ENCODE data around the gene MLST8.
"Not testable (repeated sequence)": the region's sequence is repeated elsewhere in the genome, so short reads cannot be mapped to it uniquely, and the experiment has no call there.

The MLST8 gene

DNA sequence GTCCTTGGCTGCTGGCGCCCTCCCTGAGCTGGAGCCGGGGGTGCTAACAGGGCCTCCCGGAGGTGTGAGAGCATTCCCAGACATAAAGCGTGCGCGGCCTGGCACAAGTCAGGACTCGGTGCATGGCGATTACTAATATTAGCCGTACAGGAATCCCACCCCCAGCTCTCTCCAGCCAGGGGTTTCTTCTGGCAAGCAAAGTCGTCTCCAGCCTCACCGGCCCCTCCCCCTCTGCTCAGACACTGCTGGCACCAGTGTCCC is 13.9 kb upstream of the MLST8 start:
- DNase-seq = no peak

DNA sequence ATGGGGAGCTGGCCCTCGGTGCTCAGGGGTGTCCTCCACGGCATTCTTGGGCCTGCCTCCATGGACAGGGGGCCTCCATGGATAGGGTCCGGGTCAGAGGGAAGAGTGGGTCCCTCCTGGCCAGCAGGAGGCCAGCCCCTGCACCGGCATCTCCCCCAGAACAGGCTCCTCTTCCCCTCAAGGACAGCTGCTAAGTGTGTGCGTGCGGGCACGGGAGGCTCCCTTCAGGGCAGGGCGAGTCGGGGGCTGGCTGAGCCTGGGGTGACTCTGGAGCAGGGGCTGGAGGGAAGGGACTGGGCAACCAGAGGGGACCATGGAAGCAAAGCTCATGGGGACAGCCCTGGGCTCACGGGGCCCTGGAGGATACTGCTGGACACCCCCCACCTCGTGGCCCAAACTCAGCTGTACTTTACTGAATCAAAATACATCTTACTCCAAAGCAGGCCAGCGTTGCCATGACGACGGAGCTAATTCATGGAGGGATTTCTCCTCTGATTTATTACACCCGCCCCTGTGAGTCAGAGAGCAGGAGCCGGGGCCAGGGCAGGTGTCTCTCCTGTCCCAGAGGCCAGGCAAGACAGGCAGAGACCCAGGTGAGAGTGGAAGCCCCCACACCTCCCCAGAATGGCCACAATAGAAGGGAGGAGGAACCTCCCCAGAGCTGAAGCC is 11.0 kb upstream of the MLST8 start:
- no peak for DNase-seq

DNA sequence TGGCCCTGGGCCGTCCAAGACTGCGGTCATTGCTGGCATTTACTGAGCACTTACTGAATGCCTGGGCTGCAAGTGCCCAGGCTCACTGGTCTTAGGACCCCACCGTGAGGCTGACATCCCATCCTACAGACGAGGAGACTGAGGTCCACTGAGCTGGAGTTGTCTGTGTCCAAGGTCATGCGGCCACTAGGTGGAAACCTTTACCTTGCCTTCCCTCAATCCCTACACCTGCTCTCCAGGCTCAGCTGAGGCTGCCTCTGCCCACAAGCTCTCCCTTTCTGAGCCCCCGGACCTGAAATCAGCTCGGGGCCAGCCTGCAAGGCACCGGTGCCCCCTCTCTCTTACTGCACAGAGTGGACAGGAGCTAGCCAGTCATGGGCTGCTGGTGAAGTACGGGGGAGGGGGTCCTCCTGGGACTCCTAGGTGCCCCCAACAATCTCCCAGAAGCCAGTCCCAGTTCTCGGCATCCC is 10.4 kb upstream of the MLST8 start:
- DNase-seq = no peak

DNA sequence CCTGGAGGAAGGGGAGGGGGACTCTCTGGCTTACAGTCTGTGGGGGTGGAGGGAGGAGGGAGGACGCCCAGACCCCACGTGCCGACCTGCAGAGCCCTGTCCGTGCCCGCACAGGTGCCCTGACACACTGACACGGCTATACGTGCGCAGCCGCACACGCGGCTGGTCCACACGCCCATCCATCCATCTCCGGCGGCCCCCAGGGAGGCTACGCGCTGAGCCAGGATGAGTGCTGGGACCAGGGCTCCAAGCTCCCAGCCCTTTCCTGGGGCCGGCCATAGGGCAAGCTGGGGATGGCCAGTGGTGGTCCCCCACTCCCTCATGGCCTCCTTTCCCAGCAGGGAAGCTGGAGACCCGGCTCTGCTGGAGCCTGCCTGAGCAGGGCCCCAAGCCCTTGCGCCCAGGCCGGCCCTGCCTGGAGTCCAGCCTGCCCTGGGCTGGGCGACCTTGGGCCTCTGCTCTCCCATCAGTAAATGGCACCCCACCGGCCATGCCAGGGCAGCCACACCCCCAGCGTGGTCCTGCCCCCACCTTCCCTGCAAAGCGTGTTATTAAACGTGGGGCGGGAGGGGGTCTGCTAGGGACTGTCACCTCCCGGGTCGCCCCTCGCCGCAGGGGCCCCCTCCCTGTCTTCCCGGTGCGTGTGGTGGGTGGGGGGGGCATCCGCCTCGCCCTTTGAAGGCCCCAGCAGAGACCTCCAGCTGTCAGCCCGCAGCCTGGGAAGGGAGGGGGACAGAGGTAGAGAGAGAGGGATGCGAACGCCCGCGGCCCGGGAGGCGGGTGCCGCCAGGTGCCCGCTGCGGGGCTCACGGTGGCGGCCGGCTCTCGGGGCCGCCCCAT is 9.7 kb upstream of the MLST8 start:
- no peak for DNase-seq

DNA sequence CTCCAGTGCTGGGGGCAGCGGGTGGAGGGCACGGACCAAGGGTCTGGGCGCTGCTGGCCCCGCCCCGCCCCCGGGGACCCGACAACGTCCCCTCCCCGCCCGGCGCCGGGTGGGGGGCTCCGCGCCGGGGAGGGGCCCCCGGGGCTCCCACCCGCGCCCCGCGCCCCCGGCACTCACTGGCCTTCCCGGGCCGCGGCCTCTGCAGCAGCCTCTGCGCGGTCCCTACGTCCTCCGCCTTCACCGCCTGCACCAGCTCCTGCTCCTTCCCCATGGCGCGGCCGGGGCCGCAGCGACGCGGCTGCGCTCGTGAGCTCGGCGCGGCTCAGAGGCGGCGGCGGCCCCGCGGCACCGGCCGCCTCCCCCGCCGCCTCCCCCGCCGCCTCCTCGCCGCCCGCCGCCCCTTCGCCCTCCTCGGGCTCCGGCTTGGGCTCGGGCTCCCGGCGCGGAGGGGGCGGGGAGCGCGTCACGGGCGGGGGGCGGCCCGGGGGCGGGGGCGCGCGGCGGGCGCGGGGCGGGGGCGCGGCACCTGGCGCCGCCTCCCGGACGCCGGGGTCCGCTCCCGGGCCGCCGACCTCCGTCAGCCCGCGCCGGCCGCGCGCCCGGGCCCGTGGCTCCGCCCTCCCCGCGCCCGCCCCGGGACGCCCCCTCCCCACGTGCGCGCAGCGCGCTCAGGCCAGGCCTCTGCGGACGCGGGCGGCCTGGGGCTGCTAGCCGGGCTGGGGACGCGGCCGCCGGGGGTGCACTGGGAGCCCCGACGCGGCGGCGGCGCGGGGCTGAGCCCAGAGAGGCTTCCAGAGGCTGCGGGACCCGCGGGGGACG is 8.9 kb upstream of the MLST8 start, which contains the start of gene CASKIN1:
Gene CASKIN1 (minus strand): TSS at position 444 of the 819 bp plus-strand sequence. CDS start 173 bp downstream, at position 271.
- no peak for DNase-seq

DNA sequence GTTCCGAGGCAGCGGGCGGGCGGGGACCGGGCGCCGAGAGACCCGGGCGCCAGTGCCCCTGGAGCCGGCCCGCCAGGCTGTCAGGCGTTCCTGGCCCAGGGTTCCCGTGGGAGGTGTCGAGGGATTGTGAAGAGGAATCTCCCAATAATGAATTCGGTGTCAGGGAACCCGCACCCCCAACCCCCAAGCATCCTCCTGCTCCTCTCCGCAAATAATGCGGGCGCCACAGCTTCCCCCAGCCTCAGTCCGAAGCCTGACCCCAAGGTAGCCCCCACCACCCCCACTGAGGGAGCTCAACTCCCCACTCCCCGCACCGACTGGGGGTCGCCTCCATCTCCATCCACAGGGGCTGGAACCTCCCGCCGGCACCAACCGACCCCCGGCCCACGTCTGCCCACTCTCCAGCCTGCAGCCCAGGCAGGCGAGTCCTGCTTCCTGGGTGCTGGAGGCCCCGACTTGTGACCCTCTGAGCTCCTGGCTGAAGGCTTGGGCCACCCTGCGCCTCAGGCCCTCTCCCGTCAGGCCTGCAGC is 8.2 kb upstream of the MLST8 start:
- no peak for DNase-seq

DNA sequence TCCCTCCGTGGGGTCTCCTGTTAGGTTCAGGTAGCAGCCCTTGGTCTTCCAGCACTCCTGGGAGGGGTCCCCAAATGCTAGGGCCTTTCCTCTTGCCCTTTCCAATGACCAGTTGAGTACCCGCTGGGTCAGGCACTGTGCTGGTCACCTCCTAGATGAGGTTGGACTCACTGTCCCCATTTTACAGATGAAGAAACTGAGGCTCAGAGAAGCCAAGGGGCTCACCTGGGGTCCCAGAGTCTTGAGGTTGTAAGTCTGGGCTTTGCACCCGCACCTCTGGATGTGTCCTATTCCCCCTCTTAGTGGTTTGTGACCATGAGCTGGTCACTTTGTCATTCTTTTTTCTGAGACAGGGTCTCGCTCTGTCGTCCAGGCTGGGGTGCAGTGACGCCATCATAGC is 7.5 kb upstream of the MLST8 start:
- no peak for DNase-seq

DNA sequence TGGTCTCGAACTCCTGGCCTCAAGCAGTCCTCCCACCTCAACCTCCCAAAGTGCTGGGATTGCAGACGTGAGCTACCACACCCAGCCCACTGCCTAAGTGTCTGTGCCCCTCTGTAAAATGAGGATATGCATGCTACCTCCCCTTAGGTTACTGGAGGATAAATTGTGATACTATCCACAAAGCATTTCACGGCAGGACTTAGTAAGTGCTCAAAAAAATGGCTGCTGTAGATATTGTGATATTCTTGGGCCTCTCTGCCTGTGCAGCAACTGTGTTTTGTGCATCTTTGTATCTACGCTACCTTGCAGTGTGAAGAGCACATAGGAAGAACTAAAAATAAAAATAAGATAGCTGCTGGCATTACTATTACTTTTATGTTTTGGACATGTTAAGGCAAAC is 7.0 kb upstream of the MLST8 start:
- no peak for DNase-seq

DNA sequence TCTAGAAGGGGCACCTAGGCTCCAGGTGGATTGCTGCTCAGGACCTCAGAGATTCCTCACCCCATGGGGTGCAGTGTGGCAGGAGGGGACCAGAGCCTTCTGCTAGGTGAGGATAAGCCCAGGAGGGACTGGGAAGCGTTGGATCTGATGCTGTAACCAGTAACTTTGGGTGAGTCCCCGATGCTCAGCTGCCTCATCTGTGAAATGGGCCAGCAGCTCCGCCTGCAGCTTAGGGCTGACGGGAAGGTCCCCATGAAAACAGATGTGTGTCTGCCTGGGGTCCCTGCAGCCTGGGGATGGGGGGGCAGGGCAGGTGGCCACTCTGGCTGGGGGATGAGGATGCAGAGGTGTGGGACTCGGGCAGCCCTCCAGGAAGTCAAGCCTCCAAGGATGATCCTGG is 6.2 kb upstream of the MLST8 start:
- DNase-seq = no peak

DNA sequence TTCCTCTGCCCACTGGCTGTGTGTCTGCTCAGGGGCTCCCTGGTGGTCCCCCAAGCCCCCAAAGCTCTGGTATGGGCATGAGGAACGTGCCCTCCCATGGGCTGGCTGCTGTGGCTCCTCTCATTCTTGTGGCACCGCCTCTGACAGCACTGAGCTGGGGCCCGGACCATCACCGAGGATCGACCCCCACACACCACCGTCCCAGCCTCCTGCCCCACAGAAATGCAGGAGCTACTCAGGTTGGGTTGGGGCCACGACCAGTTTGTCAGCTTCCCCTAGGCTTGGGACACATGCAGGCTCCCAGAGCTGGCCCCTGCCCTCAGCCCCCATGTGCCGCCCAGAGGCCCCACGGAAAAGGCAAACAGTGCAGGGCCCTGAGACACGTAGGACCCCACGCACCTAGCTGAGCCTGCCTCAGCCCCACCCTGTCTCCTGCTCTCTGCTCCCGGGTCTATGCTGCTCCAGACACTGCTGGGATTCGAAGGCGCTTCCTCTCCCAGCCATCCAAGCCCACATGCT is 5.6 kb upstream of the MLST8 start:
- no peak for DNase-seq

DNA sequence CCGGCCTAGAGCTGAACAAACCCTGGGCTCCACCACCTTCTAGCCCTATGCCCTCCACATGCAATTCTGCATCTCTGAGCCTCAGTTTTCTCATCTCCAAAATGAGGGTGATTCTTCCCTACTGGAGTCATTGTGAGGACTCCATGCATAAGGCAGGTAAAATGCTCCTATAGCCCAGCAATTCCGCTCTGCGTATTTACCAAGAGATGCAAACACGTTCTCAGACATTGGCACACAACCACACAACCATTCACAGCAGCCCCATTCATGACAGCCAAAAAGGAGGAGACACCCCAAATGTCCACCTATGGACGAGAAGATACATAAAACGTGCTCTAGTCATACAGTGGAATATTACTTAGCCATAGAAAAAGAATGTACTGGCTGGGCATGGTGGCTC is 4.9 kb upstream of the MLST8 start:
- no peak for DNase-seq

DNA sequence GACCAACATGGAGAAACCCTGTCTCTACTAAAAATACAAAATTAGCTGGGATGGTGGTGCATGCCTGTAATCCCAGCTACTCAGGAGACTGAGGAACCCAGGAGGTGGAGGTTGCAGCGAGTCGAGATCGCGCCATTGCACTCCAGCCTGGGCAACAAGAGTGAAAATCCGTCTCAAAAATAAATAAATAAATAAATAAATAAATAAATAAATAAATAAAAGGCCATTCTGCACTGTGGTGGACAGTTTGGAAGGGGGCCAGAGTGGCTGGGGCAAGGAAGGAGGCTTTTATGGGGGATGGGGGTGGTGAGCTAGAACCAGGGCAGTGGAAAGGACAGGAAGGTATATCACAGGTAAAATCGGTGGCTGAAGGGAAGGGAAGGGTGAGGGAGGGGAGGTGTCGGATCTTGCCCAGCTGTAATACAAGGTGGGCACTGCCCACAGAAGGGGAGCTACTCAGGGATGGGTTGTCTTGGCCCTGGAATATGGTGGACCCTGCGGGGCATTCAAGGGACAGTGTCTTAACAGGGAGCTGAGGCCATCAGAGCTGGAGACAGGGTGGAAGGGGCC is 2.0 kb upstream of the MLST8 start:
- not testable (repeated sequence) for DNase-seq

DNA sequence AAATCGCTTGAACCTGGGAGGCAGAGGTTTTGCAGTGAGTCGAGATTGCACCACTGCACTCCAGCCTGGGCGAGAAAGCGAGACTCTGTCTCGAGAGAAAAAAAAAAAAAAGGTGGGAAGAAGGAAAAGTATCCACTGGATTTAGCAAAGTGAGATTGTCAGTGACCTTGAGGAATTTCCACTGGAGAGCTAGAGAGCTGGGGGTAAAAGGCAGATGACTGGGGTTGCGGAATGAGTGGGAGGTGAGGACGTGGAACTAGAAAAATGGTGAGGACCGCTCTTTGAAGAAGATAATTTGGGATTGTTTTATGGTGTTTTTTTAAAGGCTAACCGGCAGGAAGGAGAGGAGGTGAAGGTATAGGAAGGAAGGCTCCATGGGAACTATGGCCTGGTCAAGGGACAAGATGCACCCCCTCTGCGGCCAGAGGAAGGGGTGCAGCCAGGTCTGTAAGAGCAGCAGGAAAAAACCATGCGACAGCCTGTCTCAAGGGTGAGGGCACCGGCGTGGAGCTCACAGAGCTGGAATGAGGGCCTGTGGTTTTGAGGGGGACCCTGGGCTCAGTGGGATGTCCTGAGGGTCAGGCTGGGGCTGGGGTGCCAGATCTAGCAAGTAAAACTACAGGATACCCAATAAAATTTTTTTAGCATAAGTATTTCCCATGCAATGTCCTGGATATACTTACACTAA is 694 bp upstream of the MLST8 start:
- DNase-seq = no peak

DNA sequence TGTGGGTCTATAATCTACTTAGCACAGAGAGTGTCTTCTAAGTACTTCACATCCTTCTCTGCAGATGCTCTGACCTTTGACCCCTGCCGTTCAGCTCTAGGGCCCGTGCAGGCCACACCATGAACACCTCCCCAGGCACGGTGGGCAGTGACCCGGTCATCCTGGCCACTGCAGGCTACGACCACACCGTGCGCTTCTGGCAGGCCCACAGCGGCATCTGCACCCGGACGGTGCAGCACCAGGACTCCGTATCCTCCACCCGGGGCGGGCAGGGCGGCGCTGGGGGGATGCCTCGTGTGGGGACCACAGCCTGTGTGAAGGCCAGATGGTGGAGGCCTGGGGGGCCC is 686 bp downstream of the MLST8 start:
- DNase-seq = no peak

DNA sequence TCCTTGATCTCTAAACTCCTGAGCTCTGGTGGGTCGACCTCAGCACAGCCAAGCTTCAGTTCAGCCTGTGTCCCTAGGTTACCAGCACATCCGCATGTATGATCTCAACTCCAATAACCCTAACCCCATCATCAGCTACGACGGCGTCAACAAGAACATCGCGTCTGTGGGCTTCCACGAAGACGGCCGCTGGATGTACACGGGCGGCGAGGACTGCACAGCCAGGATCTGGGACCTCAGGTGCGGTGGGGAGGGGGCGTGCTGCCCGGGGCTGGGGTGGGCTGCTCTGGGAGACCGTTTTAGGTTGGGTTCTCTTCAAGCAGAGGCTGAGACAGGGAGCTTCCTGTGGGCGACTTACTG is 1.1 kb downstream of the MLST8 start:
- no peak for DNase-seq

DNA sequence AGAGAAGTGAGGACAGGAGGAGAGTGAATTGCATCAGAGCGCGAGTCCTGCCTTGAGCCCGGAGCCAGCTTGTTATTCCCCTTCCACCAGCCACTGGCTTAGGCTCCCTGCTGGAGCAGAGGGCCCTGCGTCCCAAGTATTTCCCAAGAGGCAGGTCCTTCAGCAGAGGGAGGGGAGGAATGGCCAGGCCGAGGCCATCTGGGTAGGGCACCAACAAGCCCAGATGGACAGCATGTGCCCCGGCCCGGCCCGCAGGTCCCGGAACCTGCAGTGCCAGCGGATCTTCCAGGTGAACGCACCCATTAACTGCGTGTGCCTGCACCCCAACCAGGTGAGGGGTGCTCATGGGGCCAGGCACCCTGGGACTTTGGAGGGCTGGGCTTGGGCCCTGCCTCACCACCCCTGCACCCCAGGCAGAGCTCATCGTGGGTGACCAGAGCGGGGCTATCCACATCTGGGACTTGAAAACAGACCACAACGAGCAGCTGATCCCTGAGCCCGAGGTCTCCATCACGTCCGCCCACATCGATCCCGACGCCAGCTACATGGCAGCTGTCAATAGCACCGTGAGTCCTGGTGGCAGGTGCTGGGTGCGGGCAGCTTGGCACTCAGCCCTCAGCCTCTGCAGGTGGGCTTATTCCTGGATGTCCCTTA is 1.7 kb downstream of the MLST8 start:
- DNase-seq = no peak

DNA sequence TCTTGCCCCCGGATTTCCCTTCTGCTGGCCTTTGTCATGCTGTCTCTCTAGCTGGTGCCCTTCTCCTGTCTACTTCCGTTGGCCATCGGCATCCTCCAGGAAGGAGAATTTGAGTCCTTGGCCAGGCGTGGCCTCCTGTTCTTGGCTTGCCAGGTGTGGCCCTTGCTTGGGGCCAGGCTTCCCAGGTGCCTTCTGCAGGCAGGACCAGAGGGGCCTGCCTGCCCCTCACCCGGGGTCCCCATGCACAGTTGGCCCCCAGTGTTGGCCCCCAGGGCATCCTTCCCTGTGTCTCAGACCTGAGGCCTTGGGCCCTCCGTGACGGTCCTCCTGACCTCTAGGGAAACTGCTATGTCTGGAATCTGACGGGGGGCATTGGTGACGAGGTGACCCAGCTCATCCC is 2.6 kb downstream of the MLST8 start:
- no peak for DNase-seq

DNA sequence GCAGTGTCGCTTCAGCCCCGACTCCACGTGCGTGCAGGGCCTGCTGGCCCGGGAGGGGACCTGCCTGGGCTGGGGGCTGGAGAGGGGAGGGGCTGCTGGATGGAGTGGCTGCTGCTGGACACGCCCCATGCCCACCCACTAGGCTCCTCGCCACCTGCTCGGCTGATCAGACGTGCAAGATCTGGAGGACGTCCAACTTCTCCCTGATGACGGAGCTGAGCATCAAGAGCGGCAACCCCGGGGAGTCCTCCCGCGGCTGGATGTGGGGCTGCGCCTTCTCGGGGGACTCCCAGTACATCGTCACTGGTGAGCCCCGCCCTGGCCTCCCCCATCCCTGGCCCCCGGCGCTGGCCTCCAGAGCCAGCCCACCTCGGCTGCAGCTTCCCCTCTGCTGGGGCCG is 3.1 kb downstream of the MLST8 start:
- DNase-seq = no peak

DNA sequence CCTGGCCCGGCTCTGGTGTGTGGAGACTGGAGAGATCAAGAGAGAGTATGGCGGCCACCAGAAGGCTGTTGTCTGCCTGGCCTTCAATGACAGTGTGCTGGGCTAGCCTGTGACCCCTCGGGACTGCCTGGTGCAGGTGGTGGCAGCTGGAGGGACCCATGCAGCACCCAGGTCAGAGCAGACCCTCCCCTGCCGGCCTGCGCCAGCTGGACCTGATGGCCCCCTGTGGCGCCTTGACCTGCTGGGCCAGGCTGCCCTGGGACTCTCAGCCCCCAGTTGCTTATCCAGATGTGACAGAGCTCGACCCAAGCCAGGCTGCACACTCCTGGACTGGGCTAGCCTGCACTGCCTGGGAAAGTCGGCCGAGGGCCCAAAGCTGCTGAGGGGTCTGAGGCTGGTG is 3.5 kb downstream of the MLST8 start:
- DNase-seq = no peak

DNA sequence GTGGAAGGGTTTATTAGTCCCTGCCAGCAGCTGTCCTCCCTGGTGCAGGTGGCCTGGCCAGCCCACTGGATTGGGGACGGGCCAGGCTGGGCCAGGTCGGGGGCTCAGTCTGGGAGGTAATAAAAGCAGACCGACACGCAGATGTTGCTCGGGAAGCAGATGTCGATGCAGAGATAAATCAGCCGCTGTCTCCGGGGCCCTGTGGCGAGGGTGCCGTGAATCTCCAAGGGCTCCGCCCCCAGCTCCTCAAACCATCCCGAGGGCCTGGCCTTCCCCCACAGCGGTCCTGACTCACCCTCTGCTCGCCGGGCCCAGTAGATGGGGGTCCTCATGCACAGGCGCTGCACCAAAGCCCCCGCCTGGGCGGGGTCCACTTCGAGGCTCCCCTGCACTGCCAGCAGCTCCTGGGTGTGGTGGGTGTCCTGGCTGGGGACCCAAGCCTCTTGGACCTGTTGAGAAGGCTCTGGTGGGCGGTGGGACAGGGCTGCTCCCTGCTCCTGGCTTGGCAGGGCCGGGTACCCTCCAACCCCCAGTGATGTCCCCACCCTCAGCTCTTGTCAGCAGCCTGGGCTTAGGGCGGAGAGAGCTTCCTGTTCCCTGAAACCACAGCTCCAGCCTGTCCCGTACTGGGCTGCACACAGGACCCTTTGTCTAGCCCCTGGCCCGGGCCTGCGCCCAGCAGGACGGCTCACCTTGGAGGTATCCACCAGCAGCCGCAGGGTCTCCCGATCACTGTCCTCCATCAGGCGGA is 4.2 kb downstream of the MLST8 start:
- no peak for DNase-seq

DNA sequence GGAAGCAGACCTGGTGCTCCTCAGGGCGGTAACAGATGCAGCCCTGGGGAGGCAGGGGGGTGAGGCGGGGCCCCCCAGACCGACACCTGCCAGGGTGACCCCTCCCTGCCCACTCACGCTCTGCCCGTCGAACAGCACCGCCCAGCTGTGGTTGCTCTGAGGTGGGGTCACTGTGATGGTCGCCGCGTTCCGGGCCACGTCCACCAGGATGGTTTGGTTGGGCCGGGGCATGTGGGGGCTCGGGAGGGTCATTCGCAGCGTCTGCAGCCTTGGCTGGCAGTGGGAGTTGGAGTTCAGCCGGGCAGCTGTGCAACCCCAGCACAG is 4.7 kb downstream of the MLST8 start:
- DNase-seq = no peak

All from NCI-H2029 treated with DMSO at 0.1 percent for 48 hours (cell line).